NOMO-1 treated with DMSO at 0.1 percent for 48 hours (cell line): ENCODE measurements around the gene TMEM244.
"Not testable (repeated sequence)": the region's sequence is repeated elsewhere in the genome, so short reads cannot be mapped to it uniquely, and the experiment has no call there.

Experiments
- DNase-seq: peaks from one replicate; lab custom pipeline; 2025; ENCODE audit not compliant: unreplicated experiment; lab: John Stamatoyannopoulos, UW

Gene TMEM244

DNA sequence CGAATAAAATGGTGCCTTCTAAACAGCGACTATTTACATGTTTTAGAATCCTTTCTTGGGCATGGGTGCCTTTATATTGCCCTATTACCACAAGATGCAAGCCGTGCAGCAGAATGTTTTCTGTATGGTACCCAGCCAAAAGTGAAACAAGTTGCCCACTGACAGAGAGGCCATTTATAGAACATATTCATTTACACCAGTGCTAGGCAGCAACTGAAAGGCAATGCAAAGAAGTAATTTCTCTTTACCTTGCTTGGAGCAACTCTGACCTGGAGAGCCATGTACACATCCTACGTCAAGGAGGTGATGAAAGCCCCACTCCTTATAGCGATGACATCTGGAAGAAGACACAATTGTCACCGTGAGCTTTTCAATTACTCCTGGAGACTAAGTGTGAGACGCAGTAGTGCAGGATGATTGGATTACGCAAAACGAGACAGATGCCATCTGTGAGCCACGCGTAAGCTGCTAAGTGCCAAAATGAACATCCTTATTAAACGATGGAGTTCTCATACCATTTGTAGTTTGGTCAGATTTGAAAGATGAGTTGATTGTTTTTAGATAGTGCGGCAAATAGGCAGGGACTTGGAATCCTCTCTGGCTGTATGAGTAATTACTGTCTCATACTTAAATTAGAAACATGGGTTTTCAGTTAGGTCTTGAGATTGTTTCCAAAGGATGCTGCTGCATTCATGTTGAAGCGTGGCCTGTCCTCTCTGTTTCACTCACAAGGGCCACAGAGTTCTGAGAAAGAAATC, at the start of gene TMEM244:
TSS of gene TMEM244 (minus strand) at position 408 of the 758 bp plus-strand sequence. CDS start at position 281, 127 bp downstream.
- DNase-seq: peak; percentile 28

- no peak for DNase-seq
Measured at GRCh38 chr6:129908858-129909257, 47.7 kb upstream of the TMEM244 start.

GRCh38 chr6:129908356-129908755, 47.2 kb upstream of the TMEM244 start:
- DNase-seq: no peak

DNA sequence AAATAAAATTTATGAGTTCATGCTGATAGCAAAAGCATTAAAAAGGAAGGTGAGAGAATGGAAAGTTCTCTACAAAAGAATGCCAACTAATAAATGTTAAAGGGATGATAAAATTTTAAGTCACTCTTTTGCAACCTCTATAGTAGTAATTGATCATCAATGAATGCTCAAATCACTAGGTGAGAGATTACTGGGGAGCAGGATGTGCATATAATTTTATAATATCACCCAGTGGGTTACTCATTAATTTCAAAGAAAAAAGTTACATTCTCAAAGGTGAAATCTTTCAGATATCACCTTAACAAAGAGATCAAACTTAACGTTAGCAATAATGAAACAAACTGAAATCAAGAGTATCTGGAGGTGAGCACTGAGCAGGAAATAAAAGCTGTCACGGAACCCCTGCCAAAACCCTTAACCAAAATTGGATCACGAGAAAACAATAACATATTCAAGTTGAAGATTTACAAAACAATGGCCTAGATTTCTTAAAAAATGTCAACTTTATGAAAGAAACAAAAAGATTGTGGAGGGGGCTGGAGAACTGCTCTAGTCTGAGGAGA, 45.5 kb upstream of the TMEM244 start:
- DNase-seq: no peak

GRCh38 chr6:129903082-129903481, 42.0 kb upstream of the TMEM244 start:
- DNase-seq: no peak

DNA sequence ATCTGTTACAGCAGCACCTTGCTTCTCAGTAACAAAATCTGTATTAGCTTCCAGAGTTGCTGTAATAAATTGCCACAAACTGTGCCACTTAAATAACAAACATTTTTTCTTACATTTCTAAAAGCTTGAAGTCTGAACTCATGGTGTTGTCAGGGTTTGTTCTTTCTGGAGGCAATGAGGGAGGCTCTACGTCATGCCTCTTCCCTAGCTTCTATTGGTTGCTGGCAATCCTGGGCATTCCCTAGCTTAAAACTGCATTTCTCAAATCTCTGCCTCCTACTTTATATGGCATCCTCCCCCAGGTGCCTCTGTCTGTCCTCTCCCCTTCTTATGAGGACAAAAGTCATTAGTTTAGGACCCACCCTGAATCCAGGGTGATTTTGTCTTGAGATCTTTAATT, 41.6 kb upstream of the TMEM244 start:
- no peak for DNase-seq

DNA sequence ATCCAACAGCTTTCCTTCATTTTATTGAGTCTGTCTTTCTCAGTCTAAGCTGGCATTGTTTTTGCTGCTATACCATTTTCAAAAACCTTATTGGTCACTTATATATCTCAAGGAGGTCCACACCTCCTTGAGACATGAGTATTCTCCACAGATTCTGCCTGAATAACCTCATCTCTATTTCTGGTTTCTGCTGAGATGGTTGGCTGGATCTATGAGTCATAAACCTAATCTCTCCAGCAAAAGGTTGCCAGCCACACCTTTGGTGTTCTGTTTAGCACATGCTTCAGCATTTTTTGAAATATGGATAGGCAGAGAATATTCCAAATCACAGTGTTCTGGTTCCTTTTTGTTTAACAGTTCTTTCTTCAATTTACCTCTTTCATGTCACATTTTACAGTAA, 40.8 kb upstream of the TMEM244 start:
- no peak for DNase-seq

DNA sequence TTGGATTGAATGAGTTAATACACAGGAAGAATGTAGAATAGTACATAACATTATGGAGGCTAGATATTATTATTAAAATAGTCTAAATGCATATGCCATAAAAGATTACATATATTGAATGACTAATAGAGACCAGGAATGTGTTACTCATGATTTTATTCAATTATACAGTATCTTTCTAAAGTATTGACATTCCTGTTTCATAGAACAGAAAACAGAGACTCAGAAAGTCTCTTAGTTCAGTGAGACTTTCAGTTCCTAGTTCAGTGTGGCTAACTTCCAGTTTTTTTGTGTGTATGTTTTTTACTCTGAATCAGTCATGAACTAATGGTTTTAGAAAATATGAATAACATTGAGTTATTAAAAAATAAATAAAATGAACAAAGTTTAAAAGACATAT, 34.6 kb upstream of the TMEM244 start:
- peak; percentile 62 for DNase-seq

GRCh38 chr6:129894921-129895320, 33.8 kb upstream of the TMEM244 start:
- DNase-seq: peak; percentile 85

GRCh38 chr6:129893640-129894039, 32.5 kb upstream of the TMEM244 start:
- DNase-seq: no peak

GRCh38 chr6:129890701-129891100, 29.6 kb upstream of the TMEM244 start:
- DNase-seq: no peak

DNA sequence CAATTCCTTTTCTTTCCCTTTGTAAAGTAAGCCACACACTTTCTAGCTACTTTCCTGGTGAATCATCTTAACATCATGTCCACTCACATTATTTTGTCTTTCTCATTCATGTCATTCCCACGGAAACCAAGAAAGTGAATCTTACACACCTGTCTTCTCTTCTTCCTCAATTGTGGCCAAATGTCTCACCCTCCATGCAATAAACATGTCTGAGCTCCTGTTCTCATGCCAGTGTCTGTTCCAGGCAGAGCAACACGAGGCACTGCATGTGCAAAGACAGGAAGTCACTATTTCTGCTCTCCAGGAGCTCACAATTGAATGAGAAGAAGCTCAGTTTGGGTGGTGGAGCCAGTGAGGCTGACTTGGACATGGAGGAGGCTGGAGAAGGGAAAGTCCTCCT, 29.0 kb upstream of the TMEM244 start:
- no peak for DNase-seq

DNA sequence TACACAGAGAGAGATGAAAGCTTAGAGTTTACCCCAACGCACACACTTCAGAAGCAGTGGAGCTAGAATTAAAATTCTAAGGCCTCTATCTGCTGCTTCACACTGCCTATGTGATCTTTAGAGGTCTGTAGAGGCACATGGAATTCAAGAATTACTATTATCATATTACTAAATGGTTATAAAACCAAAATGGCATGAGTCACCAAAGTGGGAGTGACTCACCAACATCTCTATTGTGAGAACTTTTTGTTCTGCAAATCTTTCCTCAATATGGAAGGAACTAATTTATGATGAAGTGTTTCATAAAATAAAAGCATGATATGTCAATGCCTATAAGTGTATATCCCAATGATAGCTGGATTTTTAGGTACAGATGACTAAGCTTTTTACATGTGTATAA, 28.5 kb upstream of the TMEM244 start:
- DNase-seq: peak; percentile 70

GRCh38 chr6:129886401-129887155, 25.5 kb upstream of the TMEM244 start:
- no peak for DNase-seq

- DNase-seq: no peak
Measured at GRCh38 chr6:129884211-129884610, 23.1 kb upstream of the TMEM244 start.

DNA sequence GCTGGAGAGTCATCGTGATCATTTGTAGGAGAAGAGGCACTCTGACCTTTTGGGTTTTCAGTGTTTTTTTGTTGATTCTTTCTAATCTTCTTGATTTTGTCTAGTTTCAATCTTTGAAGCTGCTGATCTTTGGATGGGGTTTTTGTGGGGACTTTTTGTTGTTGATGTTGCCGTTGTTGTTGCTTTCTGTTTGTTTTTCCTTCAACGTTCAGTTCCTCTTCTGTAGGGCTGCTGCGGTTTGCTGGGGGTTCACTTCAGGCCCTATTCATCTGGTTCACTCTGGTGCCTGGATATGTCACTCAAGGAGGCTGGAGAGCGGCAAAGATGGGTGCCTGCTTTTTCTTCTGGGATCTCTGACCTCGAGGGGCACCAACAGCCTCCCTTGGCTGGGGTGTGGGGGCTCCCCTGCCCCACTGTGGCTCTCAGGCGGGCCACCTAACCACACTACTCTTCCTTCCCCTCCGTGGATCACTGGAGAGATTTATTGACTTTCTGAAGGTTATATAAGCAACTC, 21.5 kb upstream of the TMEM244 start:
- DNase-seq: peak; percentile 6

DNA sequence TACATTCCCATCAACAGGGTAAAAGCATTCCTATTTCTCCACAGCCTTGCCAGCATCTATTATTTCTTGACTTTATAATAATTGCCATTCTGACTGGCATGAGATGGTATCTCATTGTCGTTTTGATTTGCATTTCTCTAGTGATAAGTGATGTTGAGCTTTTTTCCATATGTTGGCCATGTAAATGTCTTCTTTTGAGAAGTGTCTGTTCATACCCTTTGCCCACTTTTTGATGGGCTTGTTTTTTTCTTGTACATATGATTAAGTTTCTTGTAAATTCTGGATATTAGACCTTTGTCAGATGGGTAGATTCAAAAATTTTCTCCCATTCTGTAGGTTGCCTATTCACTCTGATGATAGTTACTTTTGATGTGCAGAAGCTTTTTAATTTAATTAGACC, 16.8 kb upstream of the TMEM244 start:
- not testable (repeated sequence) for DNase-seq

- DNase-seq: peak; percentile 72
Measured at GRCh38 chr6:129875610-129876520, 14.8 kb upstream of the TMEM244 start.

GRCh38 chr6:129874837-129875236, 13.7 kb upstream of the TMEM244 start:
- DNase-seq: no peak

DNA sequence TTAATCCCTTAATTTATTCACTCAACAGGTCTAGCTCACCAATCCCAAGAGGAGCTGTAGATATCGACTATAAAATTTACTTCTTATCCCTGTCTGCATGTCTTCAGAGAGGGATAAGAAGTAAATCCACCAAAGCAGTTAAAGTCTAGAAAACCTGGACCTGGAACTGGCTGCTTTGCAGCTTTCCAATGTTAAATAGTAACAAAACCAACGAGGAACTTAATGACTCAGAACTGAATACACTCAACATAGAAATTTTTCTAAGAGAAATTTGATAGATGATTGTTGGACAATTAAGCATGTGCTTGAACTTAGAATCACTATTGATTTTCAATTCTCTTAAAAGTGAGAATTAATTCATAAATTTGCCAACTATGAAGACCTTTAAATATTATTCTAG, 11.5 kb upstream of the TMEM244 start:
- DNase-seq: no peak

DNA sequence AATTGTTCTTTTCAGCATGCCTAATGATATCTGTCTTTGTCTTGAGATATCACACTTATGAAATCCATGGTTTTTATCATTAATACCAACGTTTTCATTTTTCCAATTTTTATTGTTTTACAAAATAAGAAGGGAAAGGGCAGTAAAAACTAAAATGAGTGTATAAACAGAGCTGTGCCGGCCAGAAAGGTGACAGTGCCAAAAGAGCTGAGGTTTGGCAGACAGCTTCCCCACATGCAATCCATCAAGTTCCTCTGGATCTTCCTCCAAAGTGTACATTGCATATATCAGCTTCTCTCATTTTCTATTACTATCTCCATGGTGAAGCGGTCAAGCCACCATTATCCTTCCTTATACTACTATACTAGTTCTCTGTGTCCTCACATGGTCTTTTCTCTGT, 10.1 kb upstream of the TMEM244 start:
- no peak for DNase-seq
